Activated naive CD4-positive, alpha-beta T cell (primary cell): Measurements from ENCODE around the gene GABRR1.
"Not testable (repeated sequence)": the region's sequence is repeated elsewhere in the genome, so short reads cannot be mapped to it uniquely, and the experiment has no call there.

Experiments
- DNase-seq, 4 experiments: peaks; one replicate each; lab custom pipeline; 2025; lab: John Stamatoyannopoulos, UW

GABRR1 gene

GRCh38 chr6:89217299-89217910 lies at the start of gene GABRR1:
TSS of gene GABRR1 (minus strand) at chr6:89217358. CDS start at chr6:89217322, 36 bp downstream.
- DNase-seq, result no peak

DNA sequence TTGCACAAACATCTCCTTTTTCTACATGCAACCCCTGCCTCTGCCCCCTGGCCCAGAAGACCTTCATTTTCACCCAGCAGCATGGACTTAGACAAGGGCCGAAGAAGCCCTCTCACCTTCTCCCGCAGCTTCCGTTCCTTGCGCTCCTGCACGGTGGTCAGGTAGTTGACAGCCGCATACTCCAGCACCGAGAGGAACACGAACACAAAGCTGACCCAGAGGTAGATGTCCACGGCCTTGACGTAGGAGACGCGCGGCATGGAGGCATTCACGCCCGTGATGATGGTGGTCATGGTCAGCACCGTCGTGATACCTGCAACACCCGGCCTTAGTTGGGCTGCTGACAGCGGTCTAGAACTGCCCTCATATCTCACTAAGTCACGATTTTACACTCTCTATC lies 47.1 kb upstream of the GABRR1 start:
- DNase-seq, result no peak

DNA sequence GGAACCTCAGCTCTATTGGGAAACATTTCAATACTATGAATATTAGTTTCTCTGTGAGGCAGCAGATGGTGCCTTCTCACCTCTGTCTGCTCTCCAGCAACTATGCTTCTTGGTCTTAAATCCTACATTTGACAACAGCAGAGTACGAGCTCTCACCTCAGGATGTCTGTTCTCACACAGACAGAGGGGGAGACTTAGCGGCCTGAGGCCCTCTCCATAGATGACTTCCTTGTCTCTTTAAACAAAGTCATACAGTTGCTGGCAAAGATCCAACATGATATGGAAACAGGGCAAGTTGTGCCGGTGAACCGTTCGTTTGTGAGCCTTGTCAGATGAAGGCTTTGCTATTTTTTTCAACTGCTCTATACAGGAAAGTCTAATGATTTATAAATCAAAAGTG lies 43.7 kb upstream of the GABRR1 start:
- DNase-seq, result no peak

DNA sequence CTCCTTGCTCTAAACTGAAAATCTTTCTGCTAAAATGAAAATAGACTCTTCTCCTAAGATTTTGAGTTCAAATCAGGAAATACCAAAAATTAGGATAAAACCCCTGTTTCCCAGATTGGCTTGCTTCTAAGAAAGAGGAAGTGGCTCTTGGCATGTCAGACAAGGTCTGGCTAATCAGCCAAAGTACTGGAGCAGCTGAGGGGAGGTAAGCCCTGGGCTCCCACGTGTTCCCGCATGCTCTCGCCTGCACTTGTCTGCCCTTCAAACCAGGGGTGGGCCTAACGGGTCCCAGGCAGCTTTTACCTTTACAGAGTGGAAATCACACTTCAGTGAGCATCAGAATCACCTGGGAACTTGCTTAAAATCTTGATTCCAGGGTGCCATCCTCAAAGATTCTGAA lies 43.2 kb upstream of the GABRR1 start:
- DNase-seq, result no peak

DNA sequence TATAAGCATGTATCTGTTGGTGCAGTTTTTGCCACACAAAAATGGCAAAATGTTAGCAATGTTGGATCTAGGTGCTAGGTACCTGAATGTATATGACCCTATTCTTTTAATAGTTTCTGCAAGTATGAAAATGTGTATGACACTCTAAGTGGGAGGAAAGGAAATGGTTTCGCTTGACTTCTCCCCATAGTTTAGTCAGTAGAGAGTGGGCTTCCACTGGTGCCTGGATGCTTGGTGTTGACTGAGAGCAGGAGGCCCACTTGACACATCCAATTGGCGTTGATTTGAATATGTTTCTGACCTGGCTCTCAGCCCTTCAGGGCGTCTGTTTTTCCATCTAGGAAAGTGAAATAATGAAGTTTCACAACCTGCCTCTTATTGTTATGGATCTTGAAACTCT lies 41.8 kb upstream of the GABRR1 start:
- no peak for DNase-seq

GRCh38 chr6:89257781-89258180 lies 40.6 kb upstream of the GABRR1 start:
- DNase-seq, result no peak

GRCh38 chr6:89257346-89257745 lies 40.2 kb upstream of the GABRR1 start:
- no peak for DNase-seq

- DNase-seq, result no peak
These were observed 38.3 kb upstream of the GABRR1 start for GRCh38 chr6:89255417-89255816.

DNA sequence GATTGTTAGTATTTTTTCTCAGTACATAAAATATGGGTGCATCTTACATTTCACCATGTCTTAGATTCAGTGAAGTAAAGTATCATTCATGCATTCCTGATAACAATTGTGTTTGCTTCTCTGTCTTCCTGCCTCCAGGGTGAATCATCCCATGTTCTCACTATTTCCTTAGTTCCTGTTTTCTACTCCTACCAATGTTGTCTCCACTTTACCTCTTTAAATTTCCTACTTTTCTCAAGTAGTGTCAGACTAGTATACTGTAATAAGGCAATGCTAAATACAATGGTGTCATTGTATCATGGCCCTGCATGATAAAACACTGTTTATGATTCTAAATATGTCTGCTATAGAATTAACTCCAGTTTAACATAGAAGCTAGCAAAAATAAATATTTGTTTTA lies 37.4 kb upstream of the GABRR1 start:
- DNase-seq, result no peak

DNA sequence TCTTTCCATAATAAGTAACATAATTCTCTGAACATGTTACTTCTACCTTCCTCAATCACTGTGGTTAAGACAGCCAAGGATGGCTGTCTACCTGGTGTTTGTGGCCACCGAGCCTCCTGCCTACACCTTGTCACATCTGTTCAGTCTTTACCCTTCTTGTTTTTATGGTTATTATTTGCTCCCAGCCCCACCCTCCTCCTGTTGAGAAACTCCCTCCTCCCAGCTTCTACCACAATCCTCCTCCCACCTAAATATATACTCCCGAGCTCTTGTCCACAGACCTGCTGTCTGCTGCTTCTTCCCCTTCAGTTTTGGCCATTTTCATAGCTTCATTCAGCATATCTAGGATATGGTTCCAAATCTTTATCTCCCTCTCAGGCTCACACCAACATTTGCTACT lies 35.7 kb upstream of the GABRR1 start:
- no peak for DNase-seq

DNA sequence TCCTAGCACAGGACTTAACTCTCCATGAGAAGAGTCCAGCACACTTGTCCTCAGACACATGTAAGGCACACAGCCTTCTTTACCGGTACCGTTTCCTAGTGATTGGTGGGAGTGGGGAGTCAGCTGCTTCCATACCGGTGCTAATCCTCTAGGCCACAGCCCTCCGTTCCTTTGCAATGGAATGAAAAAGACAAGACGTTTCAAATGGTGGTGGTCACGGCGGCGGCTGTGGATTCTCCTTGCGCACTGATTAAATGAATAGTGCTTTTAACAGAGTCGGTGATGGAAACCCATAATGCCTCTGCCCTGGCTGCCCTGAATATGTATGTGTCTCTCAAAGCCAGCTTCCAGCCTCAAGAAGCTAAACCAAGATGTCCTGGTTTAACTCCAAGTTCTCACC lies 34.8 kb upstream of the GABRR1 start:
- DNase-seq, result no peak

- no peak for DNase-seq
These were observed 34.0 kb upstream of the GABRR1 start for GRCh38 chr6:89251170-89251569.

- DNase-seq, result no peak
These were observed 33.1 kb upstream of the GABRR1 start for GRCh38 chr6:89250239-89250638.

DNA sequence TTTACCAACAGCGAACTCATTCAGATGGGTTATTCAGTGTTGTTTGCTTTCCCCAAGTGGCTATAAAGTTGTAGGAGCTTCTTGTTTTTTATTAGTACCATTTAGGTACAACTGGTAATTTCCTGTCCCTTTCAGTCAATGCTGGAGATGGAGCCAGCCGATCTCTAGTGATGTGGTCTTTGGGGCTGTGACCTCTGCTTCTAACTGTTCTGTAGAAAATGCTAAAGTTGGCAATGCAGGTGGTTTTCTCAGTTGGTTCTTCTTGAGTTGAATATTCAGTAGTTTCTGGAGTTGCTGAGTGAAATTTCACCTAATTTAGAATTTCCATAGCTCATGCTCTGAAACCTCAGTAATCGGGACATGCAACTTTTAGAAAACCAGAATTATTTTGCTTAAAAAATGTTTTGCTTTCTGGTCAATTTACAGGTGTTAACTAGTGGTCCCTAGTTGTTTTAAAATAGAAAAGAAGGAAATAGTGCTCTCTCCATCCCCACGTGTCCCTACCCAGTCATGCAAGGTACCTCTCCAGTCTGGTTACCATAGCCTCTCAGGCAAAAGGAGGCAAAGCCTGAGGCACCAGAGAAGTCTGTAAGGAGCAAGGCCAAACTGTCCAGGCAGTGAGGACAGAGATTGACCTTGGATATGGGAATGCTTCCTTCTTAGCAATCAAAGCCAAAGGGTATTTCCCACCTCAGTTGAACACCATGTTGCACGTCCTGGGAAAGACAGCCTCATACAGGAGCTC lies 27.3 kb upstream of the GABRR1 start:
- no peak for DNase-seq

GRCh38 chr6:89243331-89243629 lies 26.1 kb upstream of the GABRR1 start:
- no peak for DNase-seq

GRCh38 chr6:89242574-89243330 lies 25.6 kb upstream of the GABRR1 start:
- no peak for DNase-seq

DNA sequence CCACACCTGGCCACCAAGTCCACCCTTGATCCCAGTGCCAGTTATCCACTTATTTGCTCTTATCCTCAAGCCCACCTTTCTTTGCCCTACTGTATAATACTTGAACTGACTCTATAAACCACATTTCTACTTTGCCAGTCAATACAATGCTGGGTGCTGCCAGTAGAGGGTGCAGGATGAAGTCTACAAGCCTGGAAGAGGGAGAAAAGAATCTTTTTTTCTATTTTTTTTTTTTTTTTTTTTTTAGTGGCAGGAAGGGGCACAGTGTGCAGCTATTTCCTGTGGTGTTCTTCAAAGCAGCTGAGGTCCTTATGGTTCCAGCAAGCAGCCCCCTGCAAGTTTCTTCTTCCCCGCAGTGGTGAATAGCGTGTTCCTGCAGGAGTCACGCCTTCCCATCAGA lies 22.2 kb upstream of the GABRR1 start:
- no peak for DNase-seq

- DNase-seq, result no peak
These were observed 20.0 kb upstream of the GABRR1 start for GRCh38 chr6:89237158-89237557.

DNA sequence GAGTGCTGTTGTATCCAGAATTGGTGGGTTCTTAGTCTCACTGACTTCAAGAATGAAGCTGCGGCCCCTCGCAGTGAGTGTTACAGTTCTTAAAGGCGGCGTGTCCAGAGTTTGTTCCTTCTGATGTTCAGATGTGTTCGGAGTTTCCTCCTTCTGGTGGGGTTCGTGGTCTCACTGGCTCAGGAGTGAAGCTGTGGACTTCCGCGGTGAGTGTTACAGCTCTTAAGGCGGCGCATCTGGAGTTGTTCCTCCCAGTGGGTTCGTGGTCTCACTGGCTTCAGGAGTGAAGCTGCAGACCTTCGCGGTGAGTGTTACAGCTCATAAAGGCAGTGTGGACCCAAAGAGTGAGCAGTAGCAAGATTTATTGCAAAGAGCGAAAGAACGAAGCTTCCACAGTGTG lies 16.4 kb upstream of the GABRR1 start:
- not testable (repeated sequence) for DNase-seq

- DNase-seq, result no peak
These were observed 5.5 kb upstream of the GABRR1 start for GRCh38 chr6:89222712-89223039.

DNA sequence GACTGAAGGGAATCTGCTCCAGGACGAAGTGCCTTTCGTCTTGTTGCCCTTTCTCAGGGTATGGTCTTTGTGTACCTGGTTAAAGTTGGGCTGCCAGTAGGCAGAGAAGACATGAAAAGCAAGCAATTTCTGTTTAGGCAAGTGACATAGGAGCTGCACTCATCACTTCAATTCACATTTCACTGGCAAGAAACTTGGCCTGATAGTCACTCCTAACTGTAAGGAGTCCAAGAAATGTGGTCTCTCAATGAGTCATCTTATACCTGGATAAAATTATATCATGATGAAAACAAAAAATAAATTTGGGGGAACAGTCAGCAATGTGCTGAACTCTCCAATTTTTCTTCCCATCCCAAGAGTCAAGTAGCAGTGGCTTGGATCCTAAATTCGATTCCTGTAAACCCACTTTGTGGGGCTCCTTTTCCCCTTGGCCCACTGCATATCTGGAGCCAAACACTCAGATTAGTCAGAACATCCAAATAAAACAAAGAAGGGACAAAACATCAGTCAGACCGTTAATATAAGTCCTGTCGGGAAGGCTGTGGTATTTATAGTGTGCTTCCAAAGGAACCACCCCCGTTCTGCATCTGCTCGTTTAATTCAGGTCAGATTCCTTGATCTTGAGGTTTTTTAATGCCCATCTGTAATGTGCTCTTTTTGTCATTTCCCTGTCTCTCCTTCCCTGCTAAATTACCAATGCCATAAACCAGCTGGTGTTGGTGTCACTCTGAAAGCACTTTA lies 5.0 kb upstream of the GABRR1 start:
- DNase-seq, result no peak

DNA sequence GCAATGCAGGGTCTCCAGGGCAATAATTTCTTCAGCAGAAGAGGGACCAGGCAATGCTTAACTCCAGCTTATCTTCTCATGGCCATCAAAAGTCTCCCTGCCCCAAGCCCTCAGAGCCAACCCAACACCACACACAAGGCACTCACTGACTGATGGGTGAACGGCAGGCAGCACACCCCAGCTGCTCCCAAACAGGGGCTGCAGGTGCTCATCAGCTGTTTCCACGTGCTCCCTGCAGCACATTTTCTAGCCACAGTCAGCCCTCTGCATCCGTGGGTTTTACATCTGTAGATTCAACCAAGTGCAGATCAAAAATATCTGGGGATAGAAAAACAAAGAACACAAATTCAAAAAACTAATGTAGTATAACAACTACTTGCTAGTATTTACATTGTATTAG lies 4.0 kb upstream of the GABRR1 start:
- DNase-seq, result no peak

GRCh38 chr6:89216411-89216810 lies 747 bp downstream of the GABRR1 start:
- no peak for DNase-seq
